ENCODE results near the gene LSM12.

DNA sequence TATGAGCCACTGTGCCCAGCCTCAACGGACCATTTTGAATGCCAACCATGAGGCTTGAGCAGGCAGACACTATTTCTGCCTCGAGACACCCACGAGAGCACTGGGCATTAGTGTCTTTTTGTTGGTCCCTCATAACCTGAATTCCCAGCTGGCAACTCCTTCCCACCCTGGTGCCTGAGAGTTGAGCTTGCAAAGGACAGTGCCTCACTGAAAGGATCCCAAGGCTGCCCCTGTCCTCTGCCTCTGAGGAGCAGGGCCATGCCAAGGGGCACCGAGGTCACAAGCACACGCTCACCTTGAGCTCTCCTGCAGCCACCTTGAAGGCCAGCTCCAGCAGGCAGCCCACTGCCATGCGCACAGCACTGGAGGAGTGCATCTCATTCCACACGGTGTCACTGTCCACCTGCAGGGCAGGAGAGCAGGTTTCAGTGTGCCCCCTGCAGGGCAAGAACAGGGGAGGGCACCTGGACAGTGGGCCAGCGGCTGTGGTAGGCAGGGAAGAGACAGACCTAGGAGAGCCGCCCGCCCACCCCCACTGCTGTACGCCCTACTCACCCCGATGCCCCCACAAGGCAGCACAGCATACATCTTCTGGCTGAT, 16.9 kb upstream of the LSM12 start:
- TF ChIP-seq, protein P1, sequence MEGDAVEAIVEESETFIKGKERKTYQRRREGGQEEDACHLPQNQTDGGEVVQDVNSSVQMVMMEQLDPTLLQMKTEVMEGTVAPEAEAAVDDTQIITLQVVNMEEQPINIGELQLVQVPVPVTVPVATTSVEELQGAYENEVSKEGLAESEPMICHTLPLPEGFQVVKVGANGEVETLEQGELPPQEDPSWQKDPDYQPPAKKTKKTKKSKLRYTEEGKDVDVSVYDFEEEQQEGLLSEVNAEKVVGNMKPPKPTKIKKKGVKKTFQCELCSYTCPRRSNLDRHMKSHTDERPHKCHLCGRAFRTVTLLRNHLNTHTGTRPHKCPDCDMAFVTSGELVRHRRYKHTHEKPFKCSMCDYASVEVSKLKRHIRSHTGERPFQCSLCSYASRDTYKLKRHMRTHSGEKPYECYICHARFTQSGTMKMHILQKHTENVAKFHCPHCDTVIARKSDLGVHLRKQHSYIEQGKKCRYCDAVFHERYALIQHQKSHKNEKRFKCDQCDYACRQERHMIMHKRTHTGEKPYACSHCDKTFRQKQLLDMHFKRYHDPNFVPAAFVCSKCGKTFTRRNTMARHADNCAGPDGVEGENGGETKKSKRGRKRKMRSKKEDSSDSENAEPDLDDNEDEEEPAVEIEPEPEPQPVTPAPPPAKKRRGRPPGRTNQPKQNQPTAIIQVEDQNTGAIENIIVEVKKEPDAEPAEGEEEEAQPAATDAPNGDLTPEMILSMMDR (IDR thresholded peaks at IDR 0.05) = no peak
- no peak for TF ChIP-seq EP300 (IDR thresholded peaks at IDR 0.05)
- no peak for TF ChIP-seq POLR2A (IDR thresholded peaks at IDR 0.05; ENCODE audit: low read depth)
- TF ChIP-seq POLR2AphosphoS5 (IDR thresholded peaks at IDR 0.05) = no peak
